A549 (cell line): ENCODE data around the gene RTEL1.

Source experiments
- BHLHE40 ChIP-seq: IDR thresholded peaks from 2 replicates; pipeline ENCODE4 v1.6.1; 2012; ENCODE audit warnings: low read depth, low read length, inconsistent platforms
- CBX2 ChIP-seq: fragments of 200-600 bp; sonication (generic); IDR thresholded peaks from 2 replicates; pipeline ENCODE4 v1.6.1; 2016; ENCODE audit warnings: low read depth, mild to moderate bottlenecking, borderline replicate concordance
- CHD2 ChIP-seq: fragments of 150-350 bp; IDR thresholded peaks from 2 replicates; pipeline ENCODE4 v1.6.1; 2014; ENCODE audit warnings: low read length; ENCODE audit not compliant: partially characterized antibody
- CHD4 ChIP-seq: fragments of 200-600 bp; sonication (generic); IDR thresholded peaks from 2 replicates; pipeline ENCODE4 v1.6.1; 2016; ENCODE audit warnings: antibody characterized with exemption, mild to moderate bottlenecking, borderline replicate concordance
- EP300 ChIP-seq, 2 experiments: fragments of >200 bp; sonication (Bioruptor Twin); formaldehyde crosslinking; IDR thresholded peaks; 2 replicates in 1 of 2; 3 replicates in 1 of 2; pipeline ENCODE4 v1.6.1; 2016 to 2017
- ESRRA ChIP-seq: fragments of 150-350 bp; IDR thresholded peaks from 2 replicates; pipeline ENCODE4 v1.6.1; 2014; ENCODE audit warnings: mild to moderate bottlenecking, low read length, borderline replicate concordance
- MAFK ChIP-seq: fragments of 450-650 bp; IDR thresholded peaks from 2 replicates; pipeline ENCODE4 v1.6.1; 2014; ENCODE audit not compliant: partially characterized antibody
- POLR2A ChIP-seq: IDR thresholded peaks from 2 replicates; pipeline ENCODE4 v1.6.1; 2012; ENCODE audit warnings: mild to moderate bottlenecking, low read length
- POLR2AphosphoS2 ChIP-seq: conservative IDR thresholded peaks from 2 replicates; pipeline ENCODE4 v1.6.1; 2012; ENCODE audit warnings: low read length, improper control_type of control experiment, inconsistent platforms
- RFX5 ChIP-seq: fragments of 450-650 bp; IDR thresholded peaks from 2 replicates; pipeline ENCODE4 v1.7.1; 2014; ENCODE audit warnings: antibody characterized with exemption, mild to moderate bottlenecking, moderate library complexity
- RNF2 ChIP-seq: fragments of 200-600 bp; sonication (generic); IDR thresholded peaks from 2 replicates; pipeline ENCODE4 v1.6.1; 2016; ENCODE audit warnings: low read depth, mild to moderate bottlenecking, antibody characterized with exemption, moderate library complexity, borderline replicate concordance
- TFCP2L1 ChIP-seq: fragments of 250-450 bp; sonication (Bioruptor Pico); IDR thresholded peaks from 2 replicates; pipeline ENCODE4 v1.5.0; 2021; ENCODE audit warnings: mild to moderate bottlenecking
- ZC3H11A ChIP-seq: fragments of 450-650 bp; IDR thresholded peaks from 2 replicates; pipeline ENCODE4 v1.6.1; 2014; ENCODE audit warnings: antibody characterized with exemption, mild to moderate bottlenecking
- TF ChIP-seq, protein P1 (sequence below): fragments of >200 bp; sonication (Bioruptor Twin); formaldehyde crosslinking; IDR thresholded peaks from 3 replicates; pipeline ENCODE4 v1.5.1; 2016

DNA sequence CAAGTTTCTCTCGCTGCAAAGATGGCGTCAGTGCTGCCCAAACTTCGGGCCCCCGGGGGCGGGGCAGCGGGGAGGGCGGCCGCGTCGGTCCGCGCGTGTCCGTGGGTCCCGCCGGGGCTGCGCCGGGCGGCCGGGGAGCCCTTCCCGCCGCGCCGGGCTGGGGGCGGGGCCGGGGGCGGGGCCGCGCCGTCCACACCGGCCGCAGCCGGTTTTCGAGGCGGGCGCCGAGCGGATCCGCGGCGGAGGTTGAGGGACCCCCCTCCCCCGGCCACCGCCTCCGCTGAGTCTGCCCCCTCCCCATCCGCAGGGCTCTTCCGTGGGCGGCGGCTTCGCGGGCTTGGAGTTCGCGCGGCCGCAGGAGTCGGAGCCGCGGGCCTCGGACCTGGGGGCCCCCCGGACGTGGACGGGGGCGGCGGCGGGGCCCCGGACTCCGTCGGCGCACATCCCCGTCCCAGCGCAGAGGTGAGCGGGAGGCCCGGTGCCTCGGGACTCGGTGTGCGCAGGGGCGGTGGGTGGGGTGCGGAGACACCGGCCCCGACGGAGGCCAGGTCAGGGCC lies 82.0 kb downstream of the RTEL1 start:
- TF ChIP-seq CBX2, result no peak
- no peak for TF ChIP-seq POLR2A
- no peak for TF ChIP-seq CHD4
- TF ChIP-seq, protein P1, sequence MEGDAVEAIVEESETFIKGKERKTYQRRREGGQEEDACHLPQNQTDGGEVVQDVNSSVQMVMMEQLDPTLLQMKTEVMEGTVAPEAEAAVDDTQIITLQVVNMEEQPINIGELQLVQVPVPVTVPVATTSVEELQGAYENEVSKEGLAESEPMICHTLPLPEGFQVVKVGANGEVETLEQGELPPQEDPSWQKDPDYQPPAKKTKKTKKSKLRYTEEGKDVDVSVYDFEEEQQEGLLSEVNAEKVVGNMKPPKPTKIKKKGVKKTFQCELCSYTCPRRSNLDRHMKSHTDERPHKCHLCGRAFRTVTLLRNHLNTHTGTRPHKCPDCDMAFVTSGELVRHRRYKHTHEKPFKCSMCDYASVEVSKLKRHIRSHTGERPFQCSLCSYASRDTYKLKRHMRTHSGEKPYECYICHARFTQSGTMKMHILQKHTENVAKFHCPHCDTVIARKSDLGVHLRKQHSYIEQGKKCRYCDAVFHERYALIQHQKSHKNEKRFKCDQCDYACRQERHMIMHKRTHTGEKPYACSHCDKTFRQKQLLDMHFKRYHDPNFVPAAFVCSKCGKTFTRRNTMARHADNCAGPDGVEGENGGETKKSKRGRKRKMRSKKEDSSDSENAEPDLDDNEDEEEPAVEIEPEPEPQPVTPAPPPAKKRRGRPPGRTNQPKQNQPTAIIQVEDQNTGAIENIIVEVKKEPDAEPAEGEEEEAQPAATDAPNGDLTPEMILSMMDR, result no peak
- no peak for TF ChIP-seq CHD2
- TF ChIP-seq EP300 (IDR thresholded peaks at IDR 0.05), result no peak
- no peak for TF ChIP-seq RFX5
- TF ChIP-seq ESRRA, result no peak
- no peak for TF ChIP-seq TFCP2L1 (CRISPR knock-in tag)
- TF ChIP-seq BHLHE40, result no peak
- TF ChIP-seq RNF2, result no peak
- no peak for TF ChIP-seq ZC3H11A
- no peak for TF ChIP-seq MAFK
- TF ChIP-seq POLR2AphosphoS2, result no peak
